ENCODE results near the gene ZNF223.

ZNF223 gene

DNA sequence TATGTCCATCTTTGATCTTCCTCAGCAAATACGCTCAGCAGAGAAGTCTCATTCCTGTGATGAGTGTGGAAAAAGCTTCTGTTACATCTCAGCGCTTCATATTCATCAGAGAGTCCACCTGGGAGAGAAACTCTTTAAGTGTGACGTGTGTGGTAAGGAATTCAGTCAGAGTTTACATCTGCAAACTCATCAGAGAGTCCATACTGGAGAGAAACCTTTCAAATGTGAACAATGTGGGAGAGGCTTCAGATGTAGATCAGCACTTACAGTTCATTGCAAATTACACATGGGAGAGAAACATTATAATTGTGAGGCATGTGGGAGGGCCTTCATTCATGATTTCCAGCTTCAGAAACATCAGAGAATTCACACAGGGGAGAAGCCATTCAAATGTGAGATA is 14.5 kb downstream of the ZNF223 start:
- H3K4me3 ChIP-seq (replicated peaks; ENCODE audit: low read depth, low read length): no peak overlapping the region
- TF ChIP-seq, protein P1, sequence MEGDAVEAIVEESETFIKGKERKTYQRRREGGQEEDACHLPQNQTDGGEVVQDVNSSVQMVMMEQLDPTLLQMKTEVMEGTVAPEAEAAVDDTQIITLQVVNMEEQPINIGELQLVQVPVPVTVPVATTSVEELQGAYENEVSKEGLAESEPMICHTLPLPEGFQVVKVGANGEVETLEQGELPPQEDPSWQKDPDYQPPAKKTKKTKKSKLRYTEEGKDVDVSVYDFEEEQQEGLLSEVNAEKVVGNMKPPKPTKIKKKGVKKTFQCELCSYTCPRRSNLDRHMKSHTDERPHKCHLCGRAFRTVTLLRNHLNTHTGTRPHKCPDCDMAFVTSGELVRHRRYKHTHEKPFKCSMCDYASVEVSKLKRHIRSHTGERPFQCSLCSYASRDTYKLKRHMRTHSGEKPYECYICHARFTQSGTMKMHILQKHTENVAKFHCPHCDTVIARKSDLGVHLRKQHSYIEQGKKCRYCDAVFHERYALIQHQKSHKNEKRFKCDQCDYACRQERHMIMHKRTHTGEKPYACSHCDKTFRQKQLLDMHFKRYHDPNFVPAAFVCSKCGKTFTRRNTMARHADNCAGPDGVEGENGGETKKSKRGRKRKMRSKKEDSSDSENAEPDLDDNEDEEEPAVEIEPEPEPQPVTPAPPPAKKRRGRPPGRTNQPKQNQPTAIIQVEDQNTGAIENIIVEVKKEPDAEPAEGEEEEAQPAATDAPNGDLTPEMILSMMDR (IDR thresholded peaks at IDR 0.05; ENCODE audit: low read depth, low read length, missing control alignments): no peak
- no peak for DNase-seq (ENCODE audit: extremely low read depth, low read depth)

DNA sequence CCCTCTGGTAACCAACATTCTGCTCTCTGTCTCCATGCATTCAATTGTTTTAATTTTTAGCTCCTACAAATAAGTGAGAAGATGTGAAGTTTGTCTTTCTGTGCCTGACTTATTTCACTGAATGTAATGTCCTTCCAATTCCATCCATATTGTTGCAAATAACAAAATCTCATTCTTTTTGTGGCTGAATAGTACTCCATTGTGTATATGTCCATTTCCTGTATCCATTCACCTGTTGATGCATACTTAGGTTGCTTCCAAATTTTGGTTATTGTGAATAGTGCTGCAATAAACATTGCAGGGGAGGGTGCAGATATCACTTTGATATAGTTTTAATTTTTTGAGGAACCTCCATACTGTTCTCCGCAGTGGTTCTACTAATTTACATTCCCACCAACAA is 17.6 kb downstream of the ZNF223 start:
- H3K4me3 ChIP-seq (replicated peaks; ENCODE audit: low read depth, low read length): no peak overlapping the region
- DNase-seq (ENCODE audit: extremely low read depth, low read depth): no peak
- TF ChIP-seq, protein P1 (IDR thresholded peaks at IDR 0.05; ENCODE audit: low read depth, low read length, missing control alignments): no peak

DNA sequence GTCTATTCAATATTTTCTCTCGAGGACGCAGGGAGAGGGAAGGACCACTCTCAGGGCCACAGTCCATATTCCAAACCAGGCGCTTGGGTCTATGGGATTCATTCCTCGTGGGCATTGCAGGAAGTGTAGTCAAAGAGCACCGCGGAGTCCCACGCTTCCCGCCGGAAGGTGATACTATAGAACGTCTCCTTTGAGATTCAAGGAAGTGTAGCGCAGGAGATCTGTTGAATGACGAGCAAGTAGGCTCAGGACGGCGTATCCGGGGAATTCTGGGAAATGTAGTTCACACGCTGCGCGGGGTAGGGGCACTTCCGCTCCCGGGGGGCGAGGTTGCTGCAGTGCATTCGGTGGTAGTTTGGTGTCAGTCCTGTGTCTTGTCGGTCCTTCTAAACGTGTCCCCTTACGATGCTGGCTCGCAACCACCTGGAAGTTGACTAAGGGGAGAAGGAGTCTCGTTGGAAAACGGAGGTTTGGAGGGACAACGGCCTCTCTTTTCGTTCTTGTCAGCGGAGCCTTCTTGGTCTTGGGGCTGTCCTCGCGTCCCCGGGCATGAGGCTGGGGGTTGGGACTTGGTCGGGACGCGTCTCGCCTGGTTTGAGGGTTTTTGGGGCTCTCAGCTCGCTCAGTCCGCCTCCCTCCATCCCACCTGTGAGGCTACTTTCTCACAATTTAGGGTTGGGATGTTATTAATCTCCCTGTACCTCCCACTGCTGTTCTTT is 20.1 kb downstream of the ZNF223 start, which contains the start of gene ZNF284:
TSS of gene ZNF284 (plus strand) at position 336 of the 719 bp plus-strand sequence. CDS start 4,231 bp downstream, outside the sequence.
- H3K4me3 ChIP-seq (replicated peaks; ENCODE audit: low read depth, low read length): peak within 1 kb of the TSS; percentile 61

DNA sequence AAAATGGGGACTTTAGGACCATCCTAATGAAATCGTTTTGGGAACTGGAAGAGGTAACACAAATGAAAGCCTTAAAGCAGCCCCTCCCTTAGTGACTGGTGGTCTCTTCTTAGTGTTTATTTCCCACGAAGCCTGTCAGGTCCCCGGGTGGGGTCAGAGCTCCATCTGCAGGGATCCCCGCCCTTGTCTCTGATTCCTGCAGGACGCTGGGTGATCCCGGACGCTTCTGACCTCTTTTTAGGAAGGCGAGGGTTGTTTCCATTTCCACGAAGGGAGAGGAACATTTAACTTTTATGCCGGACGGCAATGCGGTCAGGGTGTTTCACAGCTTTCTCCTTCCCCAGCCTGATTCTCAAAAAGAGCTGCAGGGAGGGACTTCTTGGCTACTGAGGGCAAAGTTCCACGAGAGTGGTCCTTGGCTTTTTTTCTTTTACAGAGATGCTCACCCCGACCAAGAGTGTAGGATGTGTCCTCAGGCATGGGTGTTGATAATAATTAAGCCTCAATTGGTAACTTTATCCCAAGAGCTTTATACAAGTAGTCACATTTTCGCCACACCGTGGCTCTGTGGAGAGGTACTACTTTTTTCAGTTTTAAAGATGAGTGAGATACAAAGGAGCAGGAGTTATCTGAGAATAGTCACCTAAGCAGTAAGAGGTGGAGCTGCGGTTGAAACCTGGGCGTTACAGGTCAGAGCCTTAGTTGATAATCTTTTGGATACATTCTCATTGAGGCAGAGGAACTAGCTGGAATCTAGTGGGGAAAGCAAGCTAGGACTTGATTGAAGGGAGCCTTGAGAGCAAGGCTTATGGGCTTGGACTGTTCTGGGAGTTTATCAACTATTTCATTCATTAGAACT is 20.9 kb downstream of the ZNF223 start:
- DNase-seq (ENCODE audit: extremely low read depth, low read depth): no peak
- TF ChIP-seq, protein P1 (IDR thresholded peaks at IDR 0.05; ENCODE audit: low read depth, low read length, missing control alignments): no peak
- peak overlapping the region; percentile 61 for H3K4me3 ChIP-seq (replicated peaks; ENCODE audit: low read depth, low read length)

More for the DNA sequence above, 20.1 kb downstream of the ZNF223 start, which contains the start of gene ZNF284:
- peak; percentile 85 for DNase-seq (ENCODE audit: extremely low read depth, low read depth)
- TF ChIP-seq, protein P1 (IDR thresholded peaks at IDR 0.05; ENCODE audit: low read depth, low read length, missing control alignments): no peak

DNA sequence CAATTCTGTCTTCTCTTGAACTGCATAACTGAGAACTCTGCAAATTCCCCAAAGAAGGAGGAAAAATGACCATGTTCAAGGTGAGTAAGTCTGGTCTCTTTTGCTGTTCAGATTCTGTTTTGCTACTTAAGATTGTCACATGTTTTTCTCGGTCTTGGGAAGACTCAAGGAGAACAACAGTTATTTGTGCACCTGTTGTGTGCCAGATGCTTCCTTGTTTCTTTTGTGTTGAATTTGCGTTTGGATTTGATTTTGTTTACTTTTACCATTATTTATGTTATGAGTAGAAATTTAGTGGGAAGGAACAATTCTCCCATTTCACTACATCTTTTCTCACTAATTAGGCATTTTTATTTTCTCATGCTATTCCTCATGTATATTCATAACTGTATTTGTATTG is 24.5 kb downstream of the ZNF223 start:
- H3K4me3 ChIP-seq (replicated peaks; ENCODE audit: low read depth, low read length): no peak overlapping the region
- no peak for DNase-seq (ENCODE audit: extremely low read depth, low read depth)
- TF ChIP-seq, protein P1 (IDR thresholded peaks at IDR 0.05; ENCODE audit: low read depth, low read length, missing control alignments): no peak

DNA sequence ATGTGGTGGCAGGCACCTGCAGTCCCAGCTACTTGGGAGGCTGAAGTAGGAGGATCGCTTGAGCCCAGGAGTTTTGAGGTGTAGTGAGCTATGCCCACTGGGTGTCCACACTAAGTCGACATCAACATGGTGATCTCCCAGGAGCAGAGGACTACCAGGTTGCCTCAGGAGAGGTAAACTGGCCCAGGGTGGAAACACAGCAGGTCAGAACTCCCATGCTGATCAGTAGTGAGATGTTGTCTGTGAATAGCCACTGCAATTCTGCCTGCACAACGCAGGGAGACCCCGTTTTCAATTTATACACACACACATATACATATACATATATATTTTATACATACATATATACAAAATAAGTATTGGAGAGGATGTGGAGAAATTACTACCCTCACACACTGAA is 40.3 kb downstream of the ZNF223 start:
- no peak overlapping the region for H3K4me3 ChIP-seq (replicated peaks; ENCODE audit: low read depth, low read length)
- TF ChIP-seq, protein P1 (IDR thresholded peaks at IDR 0.05; ENCODE audit: low read depth, low read length, missing control alignments): no peak
- no peak for DNase-seq (ENCODE audit: extremely low read depth, low read depth)
